Measurements from ENCODE around the gene BMPR1A. TPM values are rescaled to one million over a fixed set of nuclear protein-coding genes. Genes with fewer than 3 reads are reported as not detected.
"Not testable (repeated sequence)": the region's sequence is repeated elsewhere in the genome, so short reads cannot be mapped to it uniquely, and the experiment has no call there.

Gene BMPR1A
- total RNA-seq, 2 experiments from 2014 or later = 7.5 to 8.4 TPM

DNA sequence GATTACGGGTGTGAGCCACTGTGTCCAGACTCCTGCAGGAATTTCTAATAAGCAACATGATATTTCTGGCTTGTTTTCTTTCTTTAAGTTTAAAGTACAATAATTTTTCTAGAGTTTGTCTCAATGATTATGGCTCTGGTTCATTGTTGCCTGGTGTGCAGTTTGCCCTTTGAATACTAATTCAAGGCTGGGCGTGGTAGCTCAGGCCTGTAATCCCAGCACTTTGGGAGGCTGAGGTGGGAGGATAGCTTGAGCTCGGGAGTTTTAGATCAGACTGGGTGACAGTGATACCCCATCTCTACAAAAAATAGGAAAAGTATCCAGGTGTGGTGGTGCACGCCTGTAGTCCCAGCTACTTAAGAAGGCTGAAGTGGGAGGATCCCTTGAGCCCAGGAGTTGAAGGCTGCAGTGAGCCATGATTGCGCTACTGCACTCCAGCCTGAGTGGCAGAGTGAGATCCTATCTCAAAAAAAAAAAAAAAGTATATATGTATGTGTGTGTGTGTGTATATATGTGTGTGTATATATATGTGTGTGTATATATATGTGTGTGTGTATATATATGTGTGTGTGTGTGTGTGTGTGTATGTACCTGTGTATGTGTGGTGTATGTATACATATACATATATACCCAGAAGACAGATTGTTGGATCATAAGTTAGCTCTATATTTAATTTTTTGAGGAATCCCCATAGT, 220.1 kb downstream of the BMPR1A start:
- no peaks in the 10 kb centered on the region for H3K36me3 Mint-ChIP-seq
- no peaks in the 10 kb centered on the region for H3K27me3 Mint-ChIP-seq
- no peak overlapping the region for H3K27ac Mint-ChIP-seq
- no peak overlapping the region for H3K4me3 Mint-ChIP-seq
- peaks cover 5% of the 10 kb centered on the region for H3K4me1 Mint-ChIP-seq
- DNase-seq = no peak
- H3K9me3 Mint-ChIP-seq = no peaks in the 10 kb centered on the region

DNA sequence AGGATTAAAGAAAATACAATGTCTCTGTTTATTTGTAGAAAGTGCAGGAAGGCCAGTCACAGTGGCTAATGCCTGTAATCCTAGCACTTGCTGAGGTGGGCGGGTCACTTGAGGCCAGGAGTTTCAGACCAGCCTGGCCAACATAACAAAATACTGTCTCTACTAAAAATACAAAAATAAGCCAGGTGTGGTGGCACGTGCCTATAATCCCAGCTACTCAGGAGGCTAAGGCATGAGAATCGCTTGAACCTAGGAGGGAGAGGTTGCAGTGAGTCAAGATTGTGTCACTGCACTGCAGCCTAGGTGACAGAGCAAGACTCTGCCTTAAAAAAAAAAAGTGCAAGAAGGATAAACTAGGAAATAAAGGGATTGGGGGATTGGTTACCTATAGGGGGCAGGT, 222.0 kb downstream of the BMPR1A start:
- H3K9me3 Mint-ChIP-seq, H3K4me3 Mint-ChIP-seq, H3K27me3 Mint-ChIP-seq, H3K27ac Mint-ChIP-seq, H3K36me3 Mint-ChIP-seq, DNase-seq, H3K4me1 Mint-ChIP-seq: not testable (repeated sequence)

DNA sequence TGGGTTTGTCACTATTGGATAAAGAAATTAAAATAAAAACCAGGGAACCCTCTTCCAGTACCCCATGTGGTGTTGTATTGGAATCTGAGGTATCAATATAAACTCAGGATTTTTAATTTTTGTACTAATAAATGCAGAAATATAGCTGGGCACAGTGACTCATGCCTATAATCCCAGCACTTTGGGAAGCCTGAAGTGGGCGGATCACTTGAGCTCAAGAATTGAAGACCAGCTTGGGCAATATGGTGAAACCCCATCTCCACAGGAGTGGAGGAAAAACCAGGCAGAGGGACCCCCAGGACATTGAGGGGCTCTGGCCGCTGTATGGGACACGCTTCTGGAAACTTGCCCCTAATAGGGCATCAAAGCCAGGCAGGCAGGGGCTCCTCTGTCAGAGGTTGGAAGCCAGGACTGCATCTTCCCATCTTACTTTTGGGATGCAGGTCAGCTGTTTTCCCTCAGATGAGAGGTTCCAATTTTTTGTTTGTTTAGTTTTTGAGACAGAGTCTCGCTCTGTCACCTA, 222.9 kb downstream of the BMPR1A start:
- H3K9me3 Mint-ChIP-seq = no peaks in the 10 kb centered on the region
- H3K4me1 Mint-ChIP-seq = no peaks in the 10 kb centered on the region
- DNase-seq = no peak
- H3K36me3 Mint-ChIP-seq = no peaks in the 10 kb centered on the region
- H3K4me3 Mint-ChIP-seq = no peak overlapping the region
- no peak overlapping the region for H3K27ac Mint-ChIP-seq
- no peaks in the 10 kb centered on the region for H3K27me3 Mint-ChIP-seq

DNA sequence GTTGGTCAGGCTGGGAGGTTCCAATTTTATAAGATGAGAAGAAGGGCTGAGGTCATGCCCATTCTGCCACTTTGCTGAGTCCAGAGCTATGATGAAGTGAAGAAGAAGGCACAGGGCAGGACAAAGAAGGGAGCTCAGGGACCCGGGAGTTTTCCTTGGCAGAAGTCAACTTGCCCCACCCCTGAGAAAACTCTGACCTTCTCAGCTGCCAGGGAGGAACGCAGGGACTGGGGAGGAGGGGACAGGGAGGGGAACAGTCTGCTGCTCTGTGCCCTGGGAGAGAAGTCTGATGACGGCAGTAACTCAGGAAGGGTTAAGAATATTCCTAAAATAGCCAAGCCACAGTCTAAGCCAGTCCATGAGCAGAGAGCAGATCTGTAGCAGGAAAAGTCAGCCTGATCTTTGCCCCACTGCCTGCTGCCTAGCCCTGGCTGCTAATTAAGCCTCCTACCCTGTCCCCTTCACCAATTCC, 223.6 kb downstream of the BMPR1A start:
- no peak overlapping the region for H3K27ac Mint-ChIP-seq
- H3K4me3 Mint-ChIP-seq = no peak overlapping the region
- H3K9me3 Mint-ChIP-seq = no peaks in the 10 kb centered on the region
- no peak for DNase-seq
- H3K4me1 Mint-ChIP-seq = no peaks in the 10 kb centered on the region
- no peaks in the 10 kb centered on the region for H3K36me3 Mint-ChIP-seq
- H3K27me3 Mint-ChIP-seq = no peaks in the 10 kb centered on the region

DNA sequence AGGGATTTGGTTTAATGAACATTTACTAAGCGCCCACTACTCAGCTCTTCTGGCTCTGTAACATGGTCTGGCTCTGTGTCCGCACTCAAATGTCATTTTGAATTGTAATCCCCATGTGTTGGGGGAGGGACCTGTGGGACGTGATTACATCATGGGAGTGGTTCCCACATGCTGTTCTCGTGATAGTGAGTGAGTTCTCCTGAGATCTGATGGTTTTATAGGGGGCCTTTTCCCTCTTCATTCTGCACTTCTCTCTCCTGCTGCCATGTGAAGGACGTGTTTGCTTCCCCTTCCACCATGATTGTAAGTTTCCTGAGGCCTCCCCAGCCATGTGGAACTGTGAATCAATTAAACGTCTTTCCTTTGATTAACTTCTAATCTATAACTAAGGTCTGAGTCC, 224.6 kb downstream of the BMPR1A start:
- not testable (repeated sequence) for DNase-seq, H3K36me3 Mint-ChIP-seq

DNA sequence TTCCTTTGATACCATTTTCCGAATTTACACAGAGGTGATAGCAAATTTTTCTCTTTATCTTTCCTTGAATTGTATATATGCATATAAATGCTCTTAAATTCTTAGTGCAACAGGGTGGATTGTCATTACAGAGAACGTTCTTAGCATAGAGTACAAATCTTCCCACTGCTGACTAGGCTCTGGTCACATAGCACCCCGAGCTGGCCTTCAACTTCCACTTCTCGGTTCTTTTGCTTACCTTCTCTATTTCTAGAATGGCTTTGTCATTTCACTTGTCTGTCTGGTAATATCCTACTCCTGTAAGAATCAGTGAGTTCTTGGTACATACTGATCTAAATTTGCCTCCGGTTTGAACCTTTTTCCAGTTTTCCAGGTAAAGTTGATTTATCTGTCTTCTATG, 225.3 kb downstream of the BMPR1A start:
- DNase-seq = no peak
- no peaks in the 10 kb centered on the region for H3K27me3 Mint-ChIP-seq
- no peaks in the 10 kb centered on the region for H3K36me3 Mint-ChIP-seq
- H3K4me1 Mint-ChIP-seq = no peaks in the 10 kb centered on the region
- H3K9me3 Mint-ChIP-seq = no peaks in the 10 kb centered on the region
- no peak overlapping the region for H3K27ac Mint-ChIP-seq
- H3K4me3 Mint-ChIP-seq = no peak overlapping the region

More for the DNA sequence above, 224.6 kb downstream of the BMPR1A start:
- H3K27me3 Mint-ChIP-seq, H3K4me3 Mint-ChIP-seq, H3K4me1 Mint-ChIP-seq, H3K9me3 Mint-ChIP-seq, H3K27ac Mint-ChIP-seq: not testable (repeated sequence)

Other genes with a start within 250 kb of the BMPR1A start
- gene WAPL, start 234.8 kb upstream of the BMPR1A start, total RNA-seq = 10 to 100 TPM; 51.7 to 53.3 TPM
- gene OPN4, start 102.1 kb upstream of the BMPR1A start, total RNA-seq = not detected
- under 1 TPM; 0.06 to 0.20 TPM for gene LDB3, start 88.1 kb upstream of the BMPR1A start, total RNA-seq
- gene MMRN2, start 201.0 kb downstream of the BMPR1A start, total RNA-seq = not detected
- gene SNCG, start 202.0 kb downstream of the BMPR1A start, total RNA-seq = not detected
- not detected for gene ADIRF, start 211.9 kb downstream of the BMPR1A start, total RNA-seq

All from activated naive CD8-positive, alpha-beta T cell treated with anti-CD3 and anti-CD28 coated beads for 36 hours (primary cell).